ENCODE data around the gene SH2D6. TPM values are rescaled to one million over a fixed set of nuclear protein-coding genes. Genes with fewer than 3 reads are reported as not detected.

The SH2D6 gene
- polyA plus RNA-seq, 1 of the 3 experiments (the other 2 are of a cell fraction) = 0.33 TPM

DNA sequence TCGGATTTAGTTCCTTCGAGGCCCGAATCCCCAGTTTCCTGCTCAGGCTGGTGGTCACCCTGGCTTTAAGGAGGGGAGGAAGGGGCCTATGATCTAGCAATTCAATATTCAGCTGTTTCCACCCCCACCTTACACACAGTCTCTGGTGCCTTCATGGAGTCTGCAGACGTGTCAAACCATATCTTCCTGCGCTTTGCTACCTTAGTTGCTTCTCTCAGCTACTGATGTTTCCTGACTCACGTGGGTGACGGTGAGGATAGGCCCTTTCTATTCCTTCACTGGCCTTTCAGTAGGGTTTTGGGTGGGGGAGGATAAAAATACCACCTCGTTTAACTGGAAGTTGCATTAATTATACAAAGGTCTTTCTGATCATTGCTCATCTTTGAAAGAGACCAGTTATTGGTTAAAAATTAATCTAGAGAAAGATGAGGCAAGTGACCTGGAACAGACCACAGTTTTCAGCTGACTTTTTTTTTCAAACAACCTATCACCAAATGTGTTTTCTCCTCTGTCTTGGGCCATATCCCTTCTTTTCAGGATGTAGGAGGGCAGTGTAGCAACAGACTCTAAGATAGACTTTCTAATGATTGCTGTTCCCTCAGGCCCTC, 49.7 kb downstream of the SH2D6 start:
- ChIA-PET CTCF (no interaction called here), POLR2A (interaction anchor here (0.9 kb wide), 1 partner anchor 71 kb away, joined by 3 read pairs; the partner anchor contains the start of gene MAT2A)
- WGBS (ENCODE audit: low lambda C conversion rate) = 86% methylated on average over 8 of the region's 8 CpGs
- Histone ChIP-seq H3K9ac (no peak overlapping the region), H4K20me1 (ENCODE audit: insufficient read depth) (no peaks in the 10 kb centered on the region), H3K27ac (ENCODE audit: low read depth in 2 of 2, low read length in 1 of 2) (no peak overlapping the region), H3K4me3 (ENCODE audit: low read depth in 2 of 2, low read length in 1 of 2) (no peak overlapping the region), H3K4me1 (ENCODE audit: control insufficient read depth in 1 of 2, insufficient read depth in 2 of 2, low read depth in 1 of 2, low read length in 1 of 2) (peaks cover 0 to 6% of the 10 kb centered on the region in 2 experiments; a peak in 1 of 4 replicates), H3K27me3 (ENCODE audit: insufficient read depth) (no peaks in the 10 kb centered on the region), H3K36me3 (replicated peaks in 1 of 2; ENCODE audit: control insufficient read depth in 1 of 2, insufficient read depth in 2 of 2, low read length in 1 of 2) (no peaks in the 10 kb centered on the region), H3K79me2 (ENCODE audit: insufficient read depth) (no peaks in the 10 kb centered on the region), H3F3A (replicated peaks; ENCODE audit: insufficient read depth) (no peaks in the 10 kb centered on the region), H2AFZ (ENCODE audit: low read depth) (no peak overlapping the region), H3K9me2 (no peaks in the 10 kb centered on the region), H3K9me3 (no peaks in the 10 kb centered on the region), H3K4me2 (no peak overlapping the region)
- DNase-seq = no peak
- TF ChIP-seq ZBTB33 (IDR thresholded peaks at IDR 0.05; ENCODE audit: borderline replicate concordance, low read depth) = no peak
- TF ChIP-seq TCF12 (IDR thresholded peaks at IDR 0.05) = no peak
- TF ChIP-seq FOXM1 (IDR thresholded peaks at IDR 0.05; ENCODE audit: low read depth) = no peak
- no peak for TF ChIP-seq GABPA (IDR thresholded peaks at IDR 0.05; ENCODE audit: low read depth)
- no peak for TF ChIP-seq RFX5 (IDR thresholded peaks at IDR 0.05; ENCODE audit: low read length)
- TF ChIP-seq REST (IDR thresholded peaks at IDR 0.05; ENCODE audit: low read depth, low read length) = no peak

DNA sequence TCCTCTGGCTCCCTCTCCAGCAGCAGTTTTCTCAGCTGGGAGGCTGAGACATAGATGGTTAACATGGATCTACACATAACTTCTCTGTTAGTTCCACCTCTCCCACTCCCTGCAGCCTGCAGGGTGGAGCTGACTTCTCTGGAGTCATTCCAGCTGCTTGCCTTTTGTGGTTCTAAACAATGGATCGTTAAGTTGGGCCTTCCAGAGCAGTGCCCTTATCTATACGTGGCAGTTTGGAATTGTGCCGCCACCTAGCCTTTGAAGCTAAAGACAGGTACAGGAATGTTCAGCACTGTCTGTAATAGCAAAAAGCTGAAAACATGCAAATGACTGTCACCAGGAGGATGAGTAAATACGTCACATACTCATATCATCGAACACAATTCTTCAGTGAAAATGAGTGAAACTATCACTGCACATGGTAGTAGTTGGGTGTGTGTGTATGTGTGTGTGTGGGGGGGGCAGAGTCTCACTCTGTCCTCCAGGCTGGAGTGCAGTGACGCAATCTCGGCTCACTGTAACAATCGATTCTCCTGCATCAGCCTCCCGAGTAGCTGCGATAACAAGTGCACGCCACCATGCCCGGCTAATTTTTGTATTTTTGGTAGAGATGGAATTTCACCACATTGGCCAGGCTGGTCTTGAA, 50.3 kb downstream of the SH2D6 start:
- Histone ChIP-seq H3F3A (replicated peaks; ENCODE audit: insufficient read depth) (no peaks in the 10 kb centered on the region), H3K79me2 (ENCODE audit: insufficient read depth) (no peaks in the 10 kb centered on the region), H2AFZ (ENCODE audit: low read depth) (no peak overlapping the region), H3K9ac (no peak overlapping the region), H3K4me1 (ENCODE audit: control insufficient read depth in 1 of 2, insufficient read depth in 2 of 2, low read depth in 1 of 2, low read length in 1 of 2) (peaks cover 0 to 6% of the 10 kb centered on the region in 2 experiments; a peak in 1 of 4 replicates), H3K9me2 (no peaks in the 10 kb centered on the region), H3K4me2 (no peak overlapping the region), H3K36me3 (replicated peaks in 1 of 2; ENCODE audit: control insufficient read depth in 1 of 2, insufficient read depth in 2 of 2, low read length in 1 of 2) (no peaks in the 10 kb centered on the region), H3K4me3 (ENCODE audit: low read depth in 2 of 2, low read length in 1 of 2) (no peak overlapping the region), H3K27me3 (ENCODE audit: insufficient read depth) (no peaks in the 10 kb centered on the region), H3K27ac (ENCODE audit: low read depth in 2 of 2, low read length in 1 of 2) (no peak overlapping the region), H4K20me1 (ENCODE audit: insufficient read depth) (no peaks in the 10 kb centered on the region), H3K9me3 (no peaks in the 10 kb centered on the region)
- POLR2A ChIA-PET = interaction anchor here (0.9 to 1.4 kb wide), 2 partner anchors 23 to 70 kb away, joined by 3 read pairs; partner anchors contain the start of gene MAT2A
- no peak for DNase-seq
- CTCF ChIA-PET = no interaction called here
- WGBS (ENCODE audit: low lambda C conversion rate) = 86% methylated on average over 12 of the region's 12 CpGs
- no peak for TF ChIP-seq FOXJ3 (CRISPR knock-in tag; IDR thresholded peaks at IDR 0.05)
- no peak for TF ChIP-seq REST (IDR thresholded peaks at IDR 0.05; ENCODE audit: low read depth, low read length)
- no peak for TF ChIP-seq FOXM1 (IDR thresholded peaks at IDR 0.05; ENCODE audit: low read depth)
- no peak for TF ChIP-seq SIN3A (IDR thresholded peaks at IDR 0.05; ENCODE audit: borderline replicate concordance, low read depth, low read length)
- TF ChIP-seq EZH2phosphoT487 (IDR thresholded peaks at IDR 0.05; ENCODE audit: borderline replicate concordance, low read depth) = no peak
- TF ChIP-seq EP300 (IDR thresholded peaks at IDR 0.05; ENCODE audit: borderline replicate concordance in 1 of 2, low read depth in 1 of 2, low read length in 1 of 2) = no peak
- no peak for TF ChIP-seq POLR2AphosphoS5 (IDR thresholded peaks at IDR 0.05; ENCODE audit: low read depth, low read length)
- TF ChIP-seq, protein P1, sequence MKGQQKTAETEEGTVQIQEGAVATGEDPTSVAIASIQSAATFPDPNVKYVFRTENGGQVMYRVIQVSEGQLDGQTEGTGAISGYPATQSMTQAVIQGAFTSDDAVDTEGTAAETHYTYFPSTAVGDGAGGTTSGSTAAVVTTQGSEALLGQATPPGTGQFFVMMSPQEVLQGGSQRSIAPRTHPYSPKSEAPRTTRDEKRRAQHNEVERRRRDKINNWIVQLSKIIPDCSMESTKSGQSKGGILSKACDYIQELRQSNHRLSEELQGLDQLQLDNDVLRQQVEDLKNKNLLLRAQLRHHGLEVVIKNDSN (IDR thresholded peaks at IDR 0.05; ENCODE audit: borderline replicate concordance, low read depth) = no peak

All from SK-N-SH (cell line).